ENCODE measurements around the gene EXOC6B.

The EXOC6B gene

GRCh38 chr2:72810165-72810564 is 15.7 kb downstream of the EXOC6B start:
- H3K4me3 ChIP-seq (ENCODE audit: low read depth, low read length), result no peak overlapping the region
- no peak overlapping the region for H3K27ac ChIP-seq (ENCODE audit: low read depth, low read length)
- no peaks in the 10 kb centered on the region for H3K36me3 ChIP-seq (ENCODE audit: control insufficient read depth, insufficient read depth, low read length)
- H3K9me3 ChIP-seq (ENCODE audit: control insufficient read depth, insufficient read depth, low read length), result peaks cover 5% of the 10 kb centered on the region; the same call in 1 of the 2 replicates
- no peaks in the 10 kb centered on the region for H3K4me1 ChIP-seq (ENCODE audit: control insufficient read depth, insufficient read depth, low read length)
- no peaks in the 10 kb centered on the region for H3K27me3 ChIP-seq (ENCODE audit: control insufficient read depth, insufficient read depth, low read length)
- H3K9ac ChIP-seq (ENCODE audit: low read depth, low read length), result no peak overlapping the region

- Histone ChIP-seq H3K4me3 (ENCODE audit: low read depth, low read length) (no peak overlapping the region), H3K27ac (ENCODE audit: low read depth, low read length) (no peak overlapping the region), H3K27me3 (ENCODE audit: control insufficient read depth, insufficient read depth, low read length) (no peaks in the 10 kb centered on the region), H3K36me3 (ENCODE audit: control insufficient read depth, insufficient read depth, low read length) (no peaks in the 10 kb centered on the region), H3K9me3 (ENCODE audit: control insufficient read depth, insufficient read depth, low read length) (peaks cover 5% of the 10 kb centered on the region; the same call in 1 of the 2 replicates), H3K4me1 (ENCODE audit: control insufficient read depth, insufficient read depth, low read length) (no peaks in the 10 kb centered on the region), H3K9ac (ENCODE audit: low read depth, low read length) (no peak overlapping the region)
Observed at GRCh38 chr2:72809095-72809494, 16.7 kb downstream of the EXOC6B start.

- H3K9ac ChIP-seq (ENCODE audit: low read depth, low read length), result no peak overlapping the region
- H3K27me3 ChIP-seq (ENCODE audit: control insufficient read depth, insufficient read depth, low read length), result no peaks in the 10 kb centered on the region
- H3K4me1 ChIP-seq (ENCODE audit: control insufficient read depth, insufficient read depth, low read length), result no peaks in the 10 kb centered on the region
- H3K36me3 ChIP-seq (ENCODE audit: control insufficient read depth, insufficient read depth, low read length), result no peaks in the 10 kb centered on the region
- no peak overlapping the region for H3K27ac ChIP-seq (ENCODE audit: low read depth, low read length)
- H3K9me3 ChIP-seq (ENCODE audit: control insufficient read depth, insufficient read depth, low read length), result peaks cover 5% of the 10 kb centered on the region; the same call in 1 of the 2 replicates
- H3K4me3 ChIP-seq (ENCODE audit: low read depth, low read length), result no peak overlapping the region
Observed at GRCh38 chr2:72806280-72806945, 19.4 kb downstream of the EXOC6B start.

- Histone ChIP-seq H3K27me3 (ENCODE audit: control insufficient read depth, insufficient read depth, low read length) (no peaks in the 10 kb centered on the region), H3K36me3 (ENCODE audit: control insufficient read depth, insufficient read depth, low read length) (no peaks in the 10 kb centered on the region), H3K27ac (ENCODE audit: low read depth, low read length) (no peak overlapping the region), H3K4me1 (ENCODE audit: control insufficient read depth, insufficient read depth, low read length) (no peaks in the 10 kb centered on the region), H3K4me3 (ENCODE audit: low read depth, low read length) (no peak overlapping the region), H3K9ac (ENCODE audit: low read depth, low read length) (no peak overlapping the region), H3K9me3 (ENCODE audit: control insufficient read depth, insufficient read depth, low read length) (no peaks in the 10 kb centered on the region)
Observed at GRCh38 chr2:72803626-72804320, 22.1 kb downstream of the EXOC6B start.

GRCh38 chr2:72803151-72803550 is 22.7 kb downstream of the EXOC6B start:
- H3K27me3 ChIP-seq (ENCODE audit: control insufficient read depth, insufficient read depth, low read length), result no peaks in the 10 kb centered on the region
- no peak overlapping the region for H3K9ac ChIP-seq (ENCODE audit: low read depth, low read length)
- no peak overlapping the region for H3K4me3 ChIP-seq (ENCODE audit: low read depth, low read length)
- H3K9me3 ChIP-seq (ENCODE audit: control insufficient read depth, insufficient read depth, low read length), result no peaks in the 10 kb centered on the region
- no peak overlapping the region for H3K27ac ChIP-seq (ENCODE audit: low read depth, low read length)
- no peaks in the 10 kb centered on the region for H3K36me3 ChIP-seq (ENCODE audit: control insufficient read depth, insufficient read depth, low read length)
- H3K4me1 ChIP-seq (ENCODE audit: control insufficient read depth, insufficient read depth, low read length), result no peaks in the 10 kb centered on the region

GRCh38 chr2:72800492-72800891 is 25.3 kb downstream of the EXOC6B start:
- no peaks in the 10 kb centered on the region for H3K36me3 ChIP-seq (ENCODE audit: control insufficient read depth, insufficient read depth, low read length)
- H3K4me3 ChIP-seq (ENCODE audit: low read depth, low read length), result no peak overlapping the region
- no peak overlapping the region for H3K27ac ChIP-seq (ENCODE audit: low read depth, low read length)
- H3K9me3 ChIP-seq (ENCODE audit: control insufficient read depth, insufficient read depth, low read length), result no peaks in the 10 kb centered on the region
- no peaks in the 10 kb centered on the region for H3K27me3 ChIP-seq (ENCODE audit: control insufficient read depth, insufficient read depth, low read length)
- no peaks in the 10 kb centered on the region for H3K4me1 ChIP-seq (ENCODE audit: control insufficient read depth, insufficient read depth, low read length)
- H3K9ac ChIP-seq (ENCODE audit: low read depth, low read length), result no peak overlapping the region

- Histone ChIP-seq H3K9me3 (ENCODE audit: control insufficient read depth, insufficient read depth, low read length) (no peaks in the 10 kb centered on the region), H3K9ac (ENCODE audit: low read depth, low read length) (no peak overlapping the region), H3K27me3 (ENCODE audit: control insufficient read depth, insufficient read depth, low read length) (no peaks in the 10 kb centered on the region), H3K4me1 (ENCODE audit: control insufficient read depth, insufficient read depth, low read length) (no peaks in the 10 kb centered on the region), H3K4me3 (ENCODE audit: low read depth, low read length) (no peak overlapping the region), H3K36me3 (ENCODE audit: control insufficient read depth, insufficient read depth, low read length) (no peaks in the 10 kb centered on the region), H3K27ac (ENCODE audit: low read depth, low read length) (no peak overlapping the region)
Observed at GRCh38 chr2:72797740-72798139, 28.1 kb downstream of the EXOC6B start.

- Histone ChIP-seq H3K9ac (ENCODE audit: low read depth, low read length) (no peak overlapping the region), H3K27ac (ENCODE audit: low read depth, low read length) (no peak overlapping the region), H3K4me1 (ENCODE audit: control insufficient read depth, insufficient read depth, low read length) (no peaks in the 10 kb centered on the region), H3K4me3 (ENCODE audit: low read depth, low read length) (no peak overlapping the region), H3K36me3 (ENCODE audit: control insufficient read depth, insufficient read depth, low read length) (no peaks in the 10 kb centered on the region), H3K27me3 (ENCODE audit: control insufficient read depth, insufficient read depth, low read length) (no peaks in the 10 kb centered on the region), H3K9me3 (ENCODE audit: control insufficient read depth, insufficient read depth, low read length) (no peaks in the 10 kb centered on the region)
Observed at GRCh38 chr2:72796766-72797165, 29.1 kb downstream of the EXOC6B start.

- Histone ChIP-seq H3K4me1 (ENCODE audit: control insufficient read depth, insufficient read depth, low read length) (no peaks in the 10 kb centered on the region), H3K27ac (ENCODE audit: low read depth, low read length) (no peak overlapping the region), H3K9ac (ENCODE audit: low read depth, low read length) (no peak overlapping the region), H3K9me3 (ENCODE audit: control insufficient read depth, insufficient read depth, low read length) (no peaks in the 10 kb centered on the region), H3K27me3 (ENCODE audit: control insufficient read depth, insufficient read depth, low read length) (no peaks in the 10 kb centered on the region), H3K4me3 (ENCODE audit: low read depth, low read length) (no peak overlapping the region), H3K36me3 (ENCODE audit: control insufficient read depth, insufficient read depth, low read length) (no peaks in the 10 kb centered on the region)
Observed at GRCh38 chr2:72794572-72794971, 31.3 kb downstream of the EXOC6B start.

- H3K4me3 ChIP-seq (ENCODE audit: low read depth, low read length), result no peak overlapping the region
- no peak overlapping the region for H3K27ac ChIP-seq (ENCODE audit: low read depth, low read length)
- no peaks in the 10 kb centered on the region for H3K36me3 ChIP-seq (ENCODE audit: control insufficient read depth, insufficient read depth, low read length)
- no peaks in the 10 kb centered on the region for H3K27me3 ChIP-seq (ENCODE audit: control insufficient read depth, insufficient read depth, low read length)
- H3K9ac ChIP-seq (ENCODE audit: low read depth, low read length), result no peak overlapping the region
- no peaks in the 10 kb centered on the region for H3K9me3 ChIP-seq (ENCODE audit: control insufficient read depth, insufficient read depth, low read length)
- no peaks in the 10 kb centered on the region for H3K4me1 ChIP-seq (ENCODE audit: control insufficient read depth, insufficient read depth, low read length)
Observed at GRCh38 chr2:72793798-72794440, 31.9 kb downstream of the EXOC6B start.

GRCh38 chr2:72789241-72789640 is 36.6 kb downstream of the EXOC6B start:
- Histone ChIP-seq H3K9ac (ENCODE audit: low read depth, low read length) (no peak overlapping the region), H3K4me3 (ENCODE audit: low read depth, low read length) (no peak overlapping the region), H3K27ac (ENCODE audit: low read depth, low read length) (no peak overlapping the region), H3K27me3 (ENCODE audit: control insufficient read depth, insufficient read depth, low read length) (no peaks in the 10 kb centered on the region), H3K36me3 (ENCODE audit: control insufficient read depth, insufficient read depth, low read length) (peaks cover 3% of the 10 kb centered on the region; the same call in 1 of the 2 replicates), H3K9me3 (ENCODE audit: control insufficient read depth, insufficient read depth, low read length) (0 out of 2 replicates have a peak, but pooled peaks cover 4% of the 10 kb centered on the region), H3K4me1 (ENCODE audit: control insufficient read depth, insufficient read depth, low read length) (no peaks in the 10 kb centered on the region)

Measured in HUES48 (cell line).